ENCODE data around the gene VPS9D1.

The VPS9D1 gene

DNA sequence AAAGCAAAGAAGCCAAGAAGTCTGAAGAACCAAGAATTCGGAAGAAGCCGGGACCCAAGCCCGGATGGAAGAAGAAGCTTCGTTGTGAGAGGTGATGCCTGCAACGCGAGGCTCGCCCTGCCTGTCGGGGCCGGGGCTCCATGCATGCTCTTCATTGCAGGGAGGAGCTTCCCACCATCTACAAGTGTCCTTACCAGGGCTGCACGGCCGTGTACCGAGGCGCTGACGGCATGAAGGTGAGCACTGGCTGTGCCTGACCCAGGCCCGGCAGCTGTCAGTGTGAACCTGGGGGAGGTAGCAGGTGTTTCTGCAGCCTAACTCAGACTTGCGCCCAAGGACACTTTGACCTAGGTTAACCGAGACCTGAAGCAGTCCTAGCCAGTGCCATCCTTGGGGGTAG lies 12.6 kb upstream of the VPS9D1 start:
- H3K9me3 ChIP-seq (ENCODE audit: insufficient read depth, low read length, severe bottlenecking): no peaks in the 10 kb centered on the region
- H3K27me3 ChIP-seq (ENCODE audit: insufficient read depth, low read length, poor library complexity): no peaks in the 10 kb centered on the region
- no peak overlapping the region for H3K4me2 ChIP-seq (ENCODE audit: insufficient read depth, low read length)
- H3K79me2 ChIP-seq (ENCODE audit: insufficient read depth, low read length): peaks cover 33% of the 10 kb centered on the region
- H3K36me3 ChIP-seq (ENCODE audit: insufficient read depth, low read length): peaks cover 92% of the 10 kb centered on the region
- ATAC-seq (ENCODE audit: insufficient read depth, low read depth) (no peak), DNase-seq (no peak)
- H3K4me1 ChIP-seq (ENCODE audit: insufficient read depth, low read length): no peaks in the 10 kb centered on the region
- H3K27ac ChIP-seq (ENCODE audit: low read length): no peak overlapping the region
- H2AFZ ChIP-seq (ENCODE audit: low read depth, low read length): no peak overlapping the region
- H3K9ac ChIP-seq (ENCODE audit: low read depth, low read length): no peak overlapping the region
- H3K4me3 ChIP-seq (ENCODE audit: low read depth in 1 of 2, low read length in 2 of 2): no peak overlapping the region
- H4K20me1 ChIP-seq (ENCODE audit: insufficient read depth, low read length): peaks cover 65% of the 10 kb centered on the region
- TF ChIP-seq CTCF (IDR thresholded peaks at IDR 0.05; ENCODE audit: borderline replicate concordance, extremely low read depth, low read length, poor library complexity, severe bottlenecking): no peak

GRCh38 chr16:89732918-89733242 lies 12.2 kb upstream of the VPS9D1 start:
- H3K27ac ChIP-seq (ENCODE audit: low read length): no peak overlapping the region
- peaks cover 90% of the 10 kb centered on the region for H3K36me3 ChIP-seq (ENCODE audit: insufficient read depth, low read length)
- peaks cover 33% of the 10 kb centered on the region for H3K79me2 ChIP-seq (ENCODE audit: insufficient read depth, low read length)
- no peaks in the 10 kb centered on the region for H3K4me1 ChIP-seq (ENCODE audit: insufficient read depth, low read length)
- H3K9ac ChIP-seq (ENCODE audit: low read depth, low read length): no peak overlapping the region
- no peak overlapping the region for H3K4me2 ChIP-seq (ENCODE audit: insufficient read depth, low read length)
- no peaks in the 10 kb centered on the region for H3K9me3 ChIP-seq (ENCODE audit: insufficient read depth, low read length, severe bottlenecking)
- TF ChIP-seq CTCF (IDR thresholded peaks at IDR 0.05; ENCODE audit: borderline replicate concordance, extremely low read depth, low read length, poor library complexity, severe bottlenecking): no peak
- no peak for TF ChIP-seq EZH2 (IDR thresholded peaks at IDR 0.05; ENCODE audit: borderline replicate concordance, low read depth, low read length, severe bottlenecking)
- H3K4me3 ChIP-seq (ENCODE audit: low read depth in 1 of 2, low read length in 2 of 2): no peak overlapping the region
- H3K27me3 ChIP-seq (ENCODE audit: insufficient read depth, low read length, poor library complexity): no peaks in the 10 kb centered on the region
- H2AFZ ChIP-seq (ENCODE audit: low read depth, low read length): no peak overlapping the region
- DNase-seq: no peak
- H4K20me1 ChIP-seq (ENCODE audit: insufficient read depth, low read length): peaks cover 62% of the 10 kb centered on the region
- no peak; the same call in 2 of the 3 replicates for ATAC-seq (ENCODE audit: insufficient read depth, low read depth)

DNA sequence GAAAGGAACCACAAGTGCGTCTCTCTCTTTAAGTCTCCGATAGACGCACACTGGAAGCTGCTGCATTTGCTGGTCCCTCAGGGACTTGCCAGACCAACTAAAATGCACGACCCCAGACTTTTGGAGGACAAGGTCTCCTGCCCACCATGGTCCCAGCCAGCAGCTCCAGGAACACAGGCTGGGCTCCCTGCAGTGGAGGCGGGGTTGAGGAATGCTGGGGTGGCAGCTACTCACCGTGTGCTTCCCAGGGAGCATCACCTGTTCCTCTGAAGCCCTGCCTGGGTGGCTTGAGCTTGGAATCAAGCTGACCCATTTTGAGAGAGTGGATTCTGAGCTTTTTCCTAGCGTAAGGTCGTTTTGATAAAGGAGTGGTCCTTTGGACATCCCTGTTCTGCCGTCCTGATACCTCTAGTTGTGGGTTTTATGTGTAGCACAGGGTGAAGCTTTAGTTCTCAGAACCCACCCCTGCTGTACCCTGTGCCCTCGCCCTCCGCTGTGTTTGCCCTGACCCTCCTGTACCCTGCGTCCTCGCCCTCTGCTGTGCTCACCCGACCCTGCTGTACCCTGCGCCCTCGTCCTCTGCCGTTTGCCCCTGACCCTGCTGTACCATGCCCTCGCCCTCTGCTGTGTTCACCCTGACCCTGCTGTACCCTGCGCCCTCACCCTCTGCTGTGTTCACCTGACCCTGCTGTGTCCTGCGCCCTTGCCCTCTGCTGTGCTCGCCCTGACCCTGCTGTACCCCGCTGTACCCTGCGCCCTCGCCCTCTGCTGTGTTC lies 11.6 kb upstream of the VPS9D1 start:
- Histone ChIP-seq H2AFZ (ENCODE audit: low read depth, low read length) (no peak overlapping the region), H3K4me1 (ENCODE audit: insufficient read depth, low read length) (no peaks in the 10 kb centered on the region), H3K27me3 (ENCODE audit: insufficient read depth, low read length, poor library complexity) (no peaks in the 10 kb centered on the region), H3K27ac (ENCODE audit: low read length) (no peak overlapping the region), H3K9me3 (ENCODE audit: insufficient read depth, low read length, severe bottlenecking) (no peaks in the 10 kb centered on the region), H3K4me2 (ENCODE audit: insufficient read depth, low read length) (no peak overlapping the region), H4K20me1 (ENCODE audit: insufficient read depth, low read length) (peaks cover 62% of the 10 kb centered on the region), H3K9ac (ENCODE audit: low read depth, low read length) (no peak overlapping the region), H3K4me3 (ENCODE audit: low read depth in 1 of 2, low read length in 2 of 2) (no peak overlapping the region), H3K36me3 (ENCODE audit: insufficient read depth, low read length) (peaks cover 90% of the 10 kb centered on the region), H3K79me2 (ENCODE audit: insufficient read depth, low read length) (peaks cover 39% of the 10 kb centered on the region)
- peak; percentile 35 for ATAC-seq (ENCODE audit: insufficient read depth, low read depth)
- DNase-seq: no peak
- TF ChIP-seq CTCF (IDR thresholded peaks at IDR 0.05; ENCODE audit: borderline replicate concordance, extremely low read depth, low read length, poor library complexity, severe bottlenecking): no peak
- TF ChIP-seq EZH2 (IDR thresholded peaks at IDR 0.05; ENCODE audit: borderline replicate concordance, low read depth, low read length, severe bottlenecking): no peak
